ENCODE measurements around the gene PTPRD. TPM values are rescaled to one million over a fixed set of nuclear protein-coding genes. Genes with fewer than 3 reads are reported as not detected.

The PTPRD gene
- 13.1 and 21.5 TPM in 2 replicates for total RNA-seq

DNA sequence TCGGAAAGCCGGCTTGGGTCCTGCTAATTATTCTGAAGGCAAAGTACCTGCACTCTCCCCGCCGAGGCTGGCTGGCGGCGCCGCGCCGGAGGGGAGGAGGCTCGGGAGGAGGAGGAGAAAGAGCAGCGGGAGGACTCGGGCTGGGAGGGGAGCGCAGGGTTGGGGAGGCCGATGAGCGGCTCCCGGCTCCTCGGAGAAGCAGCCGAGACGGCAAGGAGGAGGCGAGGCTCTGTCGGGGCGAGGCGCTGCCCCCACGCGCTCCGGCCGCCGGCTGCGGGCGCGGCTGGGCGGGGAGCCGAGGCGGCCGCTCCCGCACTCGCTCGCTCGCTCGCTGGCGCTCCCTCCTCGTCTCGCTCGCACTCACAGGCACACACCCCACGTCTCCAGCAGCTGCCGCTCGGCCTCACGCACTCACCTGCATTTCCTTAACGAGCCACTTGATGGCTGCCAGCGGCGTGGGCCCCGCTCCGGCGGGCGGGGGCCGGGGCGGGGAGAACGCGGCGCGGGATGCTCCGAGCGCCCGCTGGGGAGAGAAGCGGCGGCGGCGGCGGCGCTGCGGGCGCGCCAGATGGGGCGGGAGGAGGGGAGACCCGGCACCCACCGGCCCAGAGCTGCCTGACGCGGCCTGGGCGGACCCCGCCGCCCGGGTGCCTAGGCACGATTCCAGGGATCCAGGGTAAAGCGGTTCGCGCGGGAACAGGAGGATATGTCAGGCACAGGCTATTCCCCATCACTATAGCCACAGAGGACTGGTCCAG, at the start of gene PTPRD:
Gene PTPRD, minus strand, starts transcription at position 362 of the 758 bp plus-strand sequence.

